ENCODE measurements around the gene TEP1. TPM values are rescaled to one million over a fixed set of nuclear protein-coding genes. Genes with fewer than 3 reads are reported as not detected.

Gene TEP1
- total and polyA plus RNA-seq, 2 of the 13 experiments (the other 11 are each of a cell fraction or from before 2014, with no cell fraction given) = 11.0 to 12.8 TPM

- peak; percentile 16; the same call in 1 of the 2 replicates for TF ChIP-seq POGK (CRISPR knock-in tag; conservative IDR thresholded peaks at IDR 0.05)
- peak; percentile 24; the same call in 1 of the 2 replicates for TF ChIP-seq ZBTB34 (CRISPR knock-in tag; IDR thresholded peaks at IDR 0.05)
- TF ChIP-seq ZUFSP (CRISPR knock-in tag; IDR thresholded peaks at IDR 0.05; ENCODE audit: borderline replicate concordance) = no peak
- no peak for TF ChIP-seq NONO (IDR thresholded peaks at IDR 0.05)
- TF ChIP-seq NONO (CRISPR knock-in tag; conservative IDR thresholded peaks at IDR 0.05) = peak; percentile 62
- no peak; the same call in 1 of the 2 replicates for TF ChIP-seq ZNF589 (CRISPR knock-in tag; conservative IDR thresholded peaks at IDR 0.05)
- TF ChIP-seq CCDC6 (CRISPR knock-in tag; IDR thresholded peaks at IDR 0.05) = peak; percentile 88
- peak; percentile 60 for TF ChIP-seq KMT2B (CRISPR knock-in tag; IDR thresholded peaks at IDR 0.05)
- TF ChIP-seq ZNF558 (CRISPR knock-in tag; IDR thresholded peaks at IDR 0.05; ENCODE audit: borderline replicate concordance) = peak; percentile 97; the same call in 1 of the 2 replicates
- TF ChIP-seq SOX13 (IDR thresholded peaks at IDR 0.05) = 0 out of 2 replicates have a peak, but pooled peaks have one; percentile 21
- peak in 1 of 2 experiments; percentile 25; a peak in 1 of 4 replicates for TF ChIP-seq SOX13 (CRISPR knock-in tag; conservative IDR thresholded peaks at IDR 0.05 in 1 of 2, IDR thresholded peaks at IDR 0.05 in 1 of 2)
- no peak for TF ChIP-seq NCOR1 (IDR thresholded peaks at IDR 0.05; ENCODE audit: borderline replicate concordance, low read length)
- peak; percentile 93 for TF ChIP-seq ARID4A (CRISPR knock-in tag; IDR thresholded peaks at IDR 0.05; ENCODE audit: borderline replicate concordance)
- TF ChIP-seq MXD1 (CRISPR knock-in tag; IDR thresholded peaks at IDR 0.05) = peak; percentile 83; the same call in 1 of the 2 replicates
- no peak for TF ChIP-seq FOXK2 (IDR thresholded peaks at IDR 0.05)
- no peak; the same call in none of the 2 replicates for TF ChIP-seq MTF1 (CRISPR knock-in tag; IDR thresholded peaks at IDR 0.05)
- no peak for TF ChIP-seq RARG (CRISPR knock-in tag; IDR thresholded peaks at IDR 0.05; ENCODE audit: low read depth)
- no peak; the same call in none of the 2 replicates for TF ChIP-seq ZMYM3 (CRISPR knock-in tag; IDR thresholded peaks at IDR 0.05)
- no peak for TF ChIP-seq CBX1 (IDR thresholded peaks at IDR 0.05; ENCODE audit: low read depth)
These were observed at the start of gene TEP1 (continued) for GRCh38 chr14:20412876-20413743.
